GM21526 (cell line): ENCODE results near the gene LGALSL.
"Not testable (repeated sequence)": the region's sequence is repeated elsewhere in the genome, so short reads cannot be mapped to it uniquely, and the experiment has no call there.

Experiments
- ATAC-seq: cut with Tn5 transposase; IDR thresholded peaks from one replicate; pipeline ENCODE4 v1.9.1; 2021; ENCODE audit warnings: moderate library complexity; ENCODE audit not compliant: unreplicated experiment, low FRiP score

The LGALSL gene

GRCh38 chr2:64442277-64442676, 11.7 kb upstream of the LGALSL start:
- no peak for ATAC-seq

- ATAC-seq: no peak
These were observed 11.0 kb upstream of the LGALSL start for GRCh38 chr2:64442801-64443429.

- ATAC-seq: not testable (repeated sequence)
These were observed 8.0 kb upstream of the LGALSL start for GRCh38 chr2:64445970-64446369.

GRCh38 chr2:64447317-64448040, 6.5 kb upstream of the LGALSL start:
- no peak for ATAC-seq

GRCh38 chr2:64448041-64448426, 5.9 kb upstream of the LGALSL start:
- ATAC-seq: no peak

GRCh38 chr2:64451051-64451450, 2.9 kb upstream of the LGALSL start:
- ATAC-seq: no peak

GRCh38 chr2:64454386-64455332, 697 bp downstream of the LGALSL start:
- peak; percentile 52 for ATAC-seq

GRCh38 chr2:64455545-64455944, 1.6 kb downstream of the LGALSL start:
- ATAC-seq: no peak

- ATAC-seq: no peak
These were observed 2.3 kb downstream of the LGALSL start for GRCh38 chr2:64456293-64456692.

- no peak for ATAC-seq
These were observed 3.6 kb downstream of the LGALSL start for GRCh38 chr2:64457524-64457923.

- ATAC-seq: no peak
These were observed 5.6 kb downstream of the LGALSL start for GRCh38 chr2:64459575-64459974.

- ATAC-seq: no peak
These were observed 6.4 kb downstream of the LGALSL start for GRCh38 chr2:64460330-64460729.

GRCh38 chr2:64461271-64462058, 7.5 kb downstream of the LGALSL start:
- no peak for ATAC-seq

GRCh38 chr2:64462171-64462570, 8.2 kb downstream of the LGALSL start:
- no peak for ATAC-seq

- no peak for ATAC-seq
These were observed 9.2 kb downstream of the LGALSL start for GRCh38 chr2:64462940-64463700.

GRCh38 chr2:64463781-64464180, 9.8 kb downstream of the LGALSL start:
- no peak for ATAC-seq

GRCh38 chr2:64466478-64467085, 12.6 kb downstream of the LGALSL start:
- ATAC-seq: no peak

GRCh38 chr2:64467096-64467843, 13.3 kb downstream of the LGALSL start:
- ATAC-seq: no peak

GRCh38 chr2:64469261-64469660, 15.3 kb downstream of the LGALSL start:
- no peak for ATAC-seq
